ENCODE measurements around the gene METAP1. TPM values are rescaled to one million over a fixed set of nuclear protein-coding genes. Genes with fewer than 3 reads are reported as not detected.

Gene METAP1
- total RNA-seq, 1 donor = 52.8 TPM

- DNase-seq (ENCODE audit: insufficient read length, low spot score, missing footprints) = no peak
- Histone ChIP-seq H2AFZ (ENCODE audit: low read length) (no peak overlapping the region), H3K9me3 (ENCODE audit: low read depth, low read length) (no peaks in the 10 kb centered on the region), H4K20me1 (ENCODE audit: insufficient read depth, low read length) (no peaks in the 10 kb centered on the region), H3K79me2 (ENCODE audit: insufficient read depth, low read length) (no peaks in the 10 kb centered on the region), H3K4me2 (ENCODE audit: insufficient read depth, low read length) (no peak overlapping the region), H3K36me3 (ENCODE audit: insufficient read depth, low read length) (no peaks in the 10 kb centered on the region), H3K4me1 (ENCODE audit: insufficient read depth, low read length) (no peaks in the 10 kb centered on the region), H3K27me3 (ENCODE audit: insufficient read depth, low read length) (no peaks in the 10 kb centered on the region), H3K27ac (ENCODE audit: low read depth, low read length) (no peak overlapping the region), H3K4me3 (ENCODE audit: insufficient read depth, low read length) (no peak overlapping the region)
- TF ChIP-seq, protein P1, sequence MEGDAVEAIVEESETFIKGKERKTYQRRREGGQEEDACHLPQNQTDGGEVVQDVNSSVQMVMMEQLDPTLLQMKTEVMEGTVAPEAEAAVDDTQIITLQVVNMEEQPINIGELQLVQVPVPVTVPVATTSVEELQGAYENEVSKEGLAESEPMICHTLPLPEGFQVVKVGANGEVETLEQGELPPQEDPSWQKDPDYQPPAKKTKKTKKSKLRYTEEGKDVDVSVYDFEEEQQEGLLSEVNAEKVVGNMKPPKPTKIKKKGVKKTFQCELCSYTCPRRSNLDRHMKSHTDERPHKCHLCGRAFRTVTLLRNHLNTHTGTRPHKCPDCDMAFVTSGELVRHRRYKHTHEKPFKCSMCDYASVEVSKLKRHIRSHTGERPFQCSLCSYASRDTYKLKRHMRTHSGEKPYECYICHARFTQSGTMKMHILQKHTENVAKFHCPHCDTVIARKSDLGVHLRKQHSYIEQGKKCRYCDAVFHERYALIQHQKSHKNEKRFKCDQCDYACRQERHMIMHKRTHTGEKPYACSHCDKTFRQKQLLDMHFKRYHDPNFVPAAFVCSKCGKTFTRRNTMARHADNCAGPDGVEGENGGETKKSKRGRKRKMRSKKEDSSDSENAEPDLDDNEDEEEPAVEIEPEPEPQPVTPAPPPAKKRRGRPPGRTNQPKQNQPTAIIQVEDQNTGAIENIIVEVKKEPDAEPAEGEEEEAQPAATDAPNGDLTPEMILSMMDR (IDR thresholded peaks at IDR 0.05; ENCODE audit: extremely low read depth, low read depth, low read length) = no peak
Observed at GRCh38 chr4:98955229-98955628, 40.3 kb upstream of the METAP1 start.

DNA sequence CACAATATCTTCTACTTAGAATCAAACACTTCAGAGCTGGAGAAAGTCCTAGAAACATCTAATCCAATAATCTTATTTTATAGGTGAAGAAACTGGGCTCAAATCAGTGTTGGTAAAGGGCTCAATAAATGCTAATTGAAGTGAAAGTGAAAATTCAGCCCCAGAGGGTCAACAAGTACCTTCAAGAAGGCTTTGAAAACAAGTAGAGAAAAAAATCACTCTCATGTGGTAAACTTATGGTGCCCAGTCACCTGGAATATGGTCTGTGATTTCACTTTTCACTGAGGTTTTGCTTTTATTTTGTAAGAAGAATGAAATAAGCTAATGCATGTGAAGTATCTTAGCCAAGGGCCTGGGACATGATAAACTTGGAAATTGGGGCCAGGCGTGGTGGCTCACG is 37.5 kb upstream of the METAP1 start:
- Histone ChIP-seq H3K4me1 (ENCODE audit: insufficient read depth, low read length) (no peaks in the 10 kb centered on the region), H3K79me2 (ENCODE audit: insufficient read depth, low read length) (no peaks in the 10 kb centered on the region), H4K20me1 (ENCODE audit: insufficient read depth, low read length) (no peaks in the 10 kb centered on the region), H3K4me2 (ENCODE audit: insufficient read depth, low read length) (no peak overlapping the region), H3K36me3 (ENCODE audit: insufficient read depth, low read length) (no peaks in the 10 kb centered on the region), H3K27ac (ENCODE audit: low read depth, low read length) (no peak overlapping the region), H3K27me3 (ENCODE audit: insufficient read depth, low read length) (no peaks in the 10 kb centered on the region), H3K4me3 (ENCODE audit: insufficient read depth, low read length) (no peak overlapping the region), H3K9me3 (ENCODE audit: low read depth, low read length) (no peaks in the 10 kb centered on the region), H2AFZ (ENCODE audit: low read length) (peak overlapping the region; percentile 59)
- TF ChIP-seq, protein P1 (IDR thresholded peaks at IDR 0.05; ENCODE audit: extremely low read depth, low read depth, low read length) = no peak
- DNase-seq (ENCODE audit: insufficient read length, low spot score, missing footprints) = no peak

DNA sequence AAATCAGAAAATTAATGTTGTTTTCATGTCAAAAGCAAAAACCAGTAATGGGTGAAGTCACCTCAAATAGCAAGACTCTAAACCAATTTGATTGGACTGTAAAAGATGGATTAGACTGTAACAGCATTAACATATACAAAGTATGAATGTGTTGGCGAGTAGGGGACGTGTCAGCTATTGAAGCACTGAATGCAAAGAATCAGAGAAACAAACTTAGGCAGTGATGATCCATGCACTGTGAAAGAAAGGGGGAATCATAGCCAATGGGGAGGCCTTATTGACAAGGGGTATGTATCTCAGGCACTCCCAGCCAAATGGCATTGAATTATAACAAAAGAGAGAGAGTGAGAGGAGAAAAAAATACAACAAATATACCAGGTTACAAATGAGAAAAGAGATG is 36.1 kb upstream of the METAP1 start:
- Histone ChIP-seq H3K27me3 (ENCODE audit: insufficient read depth, low read length) (no peaks in the 10 kb centered on the region), H3K27ac (ENCODE audit: low read depth, low read length) (no peak overlapping the region), H4K20me1 (ENCODE audit: insufficient read depth, low read length) (no peaks in the 10 kb centered on the region), H3K4me2 (ENCODE audit: insufficient read depth, low read length) (no peak overlapping the region), H3K36me3 (ENCODE audit: insufficient read depth, low read length) (no peaks in the 10 kb centered on the region), H3K9me3 (ENCODE audit: low read depth, low read length) (no peaks in the 10 kb centered on the region), H3K4me3 (ENCODE audit: insufficient read depth, low read length) (no peak overlapping the region), H3K4me1 (ENCODE audit: insufficient read depth, low read length) (peaks cover 13% of the 10 kb centered on the region), H3K79me2 (ENCODE audit: insufficient read depth, low read length) (no peaks in the 10 kb centered on the region), H2AFZ (ENCODE audit: low read length) (no peak overlapping the region)
- TF ChIP-seq, protein P1 (IDR thresholded peaks at IDR 0.05; ENCODE audit: extremely low read depth, low read depth, low read length) = no peak
- no peak for DNase-seq (ENCODE audit: insufficient read length, low spot score, missing footprints)

DNA sequence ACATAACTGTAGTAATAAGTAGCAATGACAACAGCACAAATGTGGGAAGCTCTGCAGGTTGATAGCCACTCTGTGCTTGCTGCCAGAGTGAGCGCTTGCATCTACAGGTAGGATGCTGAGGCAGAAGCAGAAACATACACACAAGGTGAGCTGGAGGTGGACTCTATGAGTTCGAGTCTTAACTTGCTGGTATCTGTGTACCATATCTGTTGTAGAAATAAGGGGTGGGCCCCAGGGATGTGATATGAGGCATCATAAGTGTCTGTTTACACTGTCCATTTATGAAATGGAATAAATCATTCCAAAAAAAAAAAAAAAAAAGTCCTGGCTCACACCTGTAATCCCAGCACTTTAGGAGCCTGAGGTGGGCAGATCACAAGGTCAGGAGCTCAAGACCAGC is 33.8 kb upstream of the METAP1 start:
- Histone ChIP-seq H3K4me2 (ENCODE audit: insufficient read depth, low read length) (no peak overlapping the region), H3K27me3 (ENCODE audit: insufficient read depth, low read length) (no peaks in the 10 kb centered on the region), H3K4me3 (ENCODE audit: insufficient read depth, low read length) (no peak overlapping the region), H3K36me3 (ENCODE audit: insufficient read depth, low read length) (no peaks in the 10 kb centered on the region), H3K79me2 (ENCODE audit: insufficient read depth, low read length) (no peaks in the 10 kb centered on the region), H3K4me1 (ENCODE audit: insufficient read depth, low read length) (peaks cover 18% of the 10 kb centered on the region), H2AFZ (ENCODE audit: low read length) (no peak overlapping the region), H3K9me3 (ENCODE audit: low read depth, low read length) (no peaks in the 10 kb centered on the region), H3K27ac (ENCODE audit: low read depth, low read length) (no peak overlapping the region), H4K20me1 (ENCODE audit: insufficient read depth, low read length) (no peaks in the 10 kb centered on the region)
- TF ChIP-seq, protein P1 (IDR thresholded peaks at IDR 0.05; ENCODE audit: extremely low read depth, low read depth, low read length) = no peak
- no peak for DNase-seq (ENCODE audit: insufficient read length, low spot score, missing footprints)
